Measurements from ENCODE around the gene ENTPD7. TPM values are rescaled to one million over a fixed set of nuclear protein-coding genes. Genes with fewer than 3 reads are reported as not detected.

The ENTPD7 gene
- total RNA-seq, 1 donor from 2014 or later: 6.2 TPM

- H3K4me3 Mint-ChIP-seq: no peak overlapping the region
- H3K27ac Mint-ChIP-seq: no peak overlapping the region
- CTCF ChIA-PET: interaction anchor here (1.2 kb wide), 1 partner anchor 43 kb away, joined by 3 read pairs; no protein-coding TSS in a partner anchor
- DNase-seq (no peak), ATAC-seq (ENCODE audit: low read depth) (no peak)
- H3K9me3 Mint-ChIP-seq: no peaks in the 10 kb centered on the region
- POLR2A ChIA-PET: no interaction called here
- intact Hi-C loops (cut with micrococcal nuclease): no loop called here
- peaks cover 15% of the 10 kb centered on the region for H3K36me3 Mint-ChIP-seq (ENCODE audit: low read depth)
- no peaks in the 10 kb centered on the region for H3K27me3 Mint-ChIP-seq
- no peaks in the 10 kb centered on the region for H3K4me1 Mint-ChIP-seq
- TF ChIP-seq CTCF (IDR thresholded peaks at IDR 0.05): no peak
Observed at GRCh38 chr10:99667108-99667751, 7.9 kb downstream of the ENTPD7 start.

DNA sequence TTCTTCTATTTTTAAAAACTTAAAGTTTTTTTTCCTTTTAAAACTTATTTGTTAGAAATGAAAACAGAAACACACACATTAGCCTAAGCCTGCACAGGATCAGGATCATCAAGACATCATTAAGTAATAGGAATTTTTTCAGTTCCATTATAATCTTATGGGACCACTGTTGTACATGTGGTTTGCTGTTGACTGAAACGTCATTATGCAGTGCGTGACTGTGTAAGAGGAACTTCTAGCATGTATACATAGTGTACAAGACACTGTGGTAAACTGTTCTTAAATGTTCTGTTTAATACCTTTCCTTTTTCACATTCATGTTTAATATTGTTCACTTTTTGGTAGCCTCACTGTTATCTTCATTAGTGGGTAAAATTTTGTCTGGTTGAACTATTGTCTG, 12.1 kb downstream of the ENTPD7 start:
- DNase-seq (no peak), ATAC-seq (ENCODE audit: low read depth) (no peak)
- no peak for TF ChIP-seq CTCF (IDR thresholded peaks at IDR 0.05)
- Mint-ChIP-seq H3K27me3 (no peaks in the 10 kb centered on the region), H3K36me3 (ENCODE audit: low read depth) (no peaks in the 10 kb centered on the region), H3K4me1 (peaks cover 7% of the 10 kb centered on the region), H3K9me3 (no peaks in the 10 kb centered on the region), H3K27ac (no peak overlapping the region), H3K4me3 (no peak overlapping the region)
- ChIA-PET POLR2A (no interaction called here), CTCF (no interaction called here)
- intact Hi-C loops (cut with micrococcal nuclease): no loop called here

- no peak for ATAC-seq (ENCODE audit: low read depth)
- intact Hi-C loops (cut with micrococcal nuclease): no loop called here
- Mint-ChIP-seq H3K27ac (no peak overlapping the region), H3K4me1 (peaks cover 7% of the 10 kb centered on the region), H3K4me3 (no peak overlapping the region), H3K9me3 (no peaks in the 10 kb centered on the region), H3K27me3 (no peaks in the 10 kb centered on the region), H3K36me3 (ENCODE audit: low read depth) (no peaks in the 10 kb centered on the region)
- DNase-seq: no peak
- ChIA-PET CTCF (no interaction called here), POLR2A (no interaction called here)
- no peak for TF ChIP-seq CTCF (IDR thresholded peaks at IDR 0.05)
Observed at GRCh38 chr10:99672884-99673283, 13.6 kb downstream of the ENTPD7 start.

- peaks cover 7% of the 10 kb centered on the region for H3K4me1 Mint-ChIP-seq
- CTCF ChIA-PET: no interaction called here
Observed at GRCh38 chr10:99673492-99673891, 14.2 kb downstream of the ENTPD7 start.

DNA sequence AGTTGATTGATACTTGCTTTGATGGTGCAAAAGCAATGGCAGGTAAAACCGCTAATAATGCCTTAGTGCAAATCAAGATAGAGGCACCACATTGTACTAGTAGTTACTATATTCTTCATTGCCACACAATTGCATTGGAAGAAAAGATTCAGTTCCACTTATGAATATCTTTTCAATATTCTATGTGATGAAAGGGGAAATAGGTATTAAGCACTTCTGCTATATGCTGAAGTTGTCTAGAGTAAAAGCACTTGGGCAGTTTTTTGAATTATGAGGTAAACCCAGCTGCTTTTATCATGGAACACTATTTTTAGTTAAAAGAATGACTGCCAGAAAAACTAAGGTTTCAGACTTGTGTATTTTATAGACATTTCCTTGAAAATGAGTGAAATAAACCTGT, 15.5 kb downstream of the ENTPD7 start:
- TF ChIP-seq CTCF (IDR thresholded peaks at IDR 0.05): no peak
- Mint-ChIP-seq H3K9me3 (no peaks in the 10 kb centered on the region), H3K27ac (no peak overlapping the region), H3K4me3 (no peak overlapping the region), H3K4me1 (peaks cover 7% of the 10 kb centered on the region), H3K27me3 (no peaks in the 10 kb centered on the region), H3K36me3 (ENCODE audit: low read depth) (peaks cover 6% of the 10 kb centered on the region)
- ChIA-PET CTCF (no interaction called here), POLR2A (no interaction called here)
- intact Hi-C loops (cut with micrococcal nuclease): no loop called here
- DNase-seq (no peak), ATAC-seq (ENCODE audit: low read depth) (no peak)

More at GRCh38 chr10:99673492-99673891, 14.2 kb downstream of the ENTPD7 start:
- ATAC-seq (ENCODE audit: low read depth): no peak
- Mint-ChIP-seq H3K27me3 (no peaks in the 10 kb centered on the region), H3K27ac (no peak overlapping the region), H3K36me3 (ENCODE audit: low read depth) (no peaks in the 10 kb centered on the region), H3K9me3 (no peaks in the 10 kb centered on the region), H3K4me3 (no peak overlapping the region)
- intact Hi-C loops (cut with micrococcal nuclease): no loop called here
- POLR2A ChIA-PET: no interaction called here
- DNase-seq: no peak
- no peak for TF ChIP-seq CTCF (IDR thresholded peaks at IDR 0.05)

Measured in activated B cell treated with CpG ODN at 0.5 μM for 24 hours (primary cell).